ENCODE measurements around the gene SRGAP3. TPM values are rescaled to one million over a fixed set of nuclear protein-coding genes. Genes with fewer than 3 reads are reported as not detected.

SRGAP3 gene
- total RNA-seq, 4 donors from 2014 or later = 14.7 to 58.9 (median 18.7) TPM

GRCh38 chr3:9007928-9008327, 241.5 kb downstream of the SRGAP3 start:
- DNase-seq = no peak
- intact Hi-C loops (cut with DNase I) = no loop called here
- Histone ChIP-seq H3K27ac (no peak overlapping the region), H3K36me3 (no peaks in the 10 kb centered on the region), H3K27me3 (no peaks in the 10 kb centered on the region), H3K4me1 (no peaks in the 10 kb centered on the region), H3K9me3 (no peaks in the 10 kb centered on the region), H3K4me3 (replicated peaks in 1 of 3) (no peak overlapping the region)
- TF ChIP-seq POLR2A (IDR thresholded peaks at IDR 0.05) = no peak
- TF ChIP-seq CTCF (IDR thresholded peaks at IDR 0.05) = no peak
- WGBS, 2 donors = 80 to 94% methylated on average over 2 of the region's 2 CpGs

- no peak overlapping the region for H3K4me3 ChIP-seq (replicated peaks in 1 of 3)
- WGBS, 2 donors = 94 to 97% methylated on average over 2 of the region's 2 CpGs
- no peaks in the 10 kb centered on the region for H3K36me3 ChIP-seq
- intact Hi-C loops (cut with DNase I) = no loop called here
- no peak for DNase-seq
- H3K27ac ChIP-seq = no peak overlapping the region
- H3K4me1 ChIP-seq = no peaks in the 10 kb centered on the region
- H3K9me3 ChIP-seq = no peaks in the 10 kb centered on the region
- no peaks in the 10 kb centered on the region for H3K27me3 ChIP-seq
- no peak for TF ChIP-seq CTCF (IDR thresholded peaks at IDR 0.05)
- TF ChIP-seq POLR2A (IDR thresholded peaks at IDR 0.05) = no peak
Observed at GRCh38 chr3:9007213-9007612, 242.2 kb downstream of the SRGAP3 start.

- Histone ChIP-seq H3K27me3 (no peaks in the 10 kb centered on the region), H3K4me1 (no peaks in the 10 kb centered on the region), H3K36me3 (no peaks in the 10 kb centered on the region), H3K27ac (no peak overlapping the region), H3K4me3 (replicated peaks in 1 of 3) (no peak overlapping the region), H3K9me3 (no peaks in the 10 kb centered on the region)
- intact Hi-C loops (cut with DNase I) = no loop called here
- DNase-seq = no peak
- TF ChIP-seq CTCF (IDR thresholded peaks at IDR 0.05) (no peak), POLR2A (IDR thresholded peaks at IDR 0.05) (no peak)
Observed at GRCh38 chr3:9000041-9000440, 249.4 kb downstream of the SRGAP3 start.

GRCh38 chr3:8997151-8997550, 252.3 kb downstream of the SRGAP3 start:
- DNase-seq = no peak
- WGBS, 2 donors = 78 to 80% methylated on average over 3 of the region's 3 CpGs
- H3K36me3 ChIP-seq = no peaks in the 10 kb centered on the region
- no peaks in the 10 kb centered on the region for H3K4me1 ChIP-seq
- TF ChIP-seq CTCF (IDR thresholded peaks at IDR 0.05) (no peak), POLR2A (IDR thresholded peaks at IDR 0.05) (no peak)
- no peaks in the 10 kb centered on the region for H3K9me3 ChIP-seq
- H3K27me3 ChIP-seq = no peaks in the 10 kb centered on the region
- no peak overlapping the region for H3K4me3 ChIP-seq (replicated peaks in 1 of 3)
- intact Hi-C loops (cut with DNase I) = no loop called here
- H3K27ac ChIP-seq = no peak overlapping the region

GRCh38 chr3:8996681-8997121, 252.7 kb downstream of the SRGAP3 start:
- H3K9me3 ChIP-seq = no peaks in the 10 kb centered on the region
- intact Hi-C loops (cut with DNase I) = no loop called here
- H3K27ac ChIP-seq = no peak overlapping the region
- TF ChIP-seq CTCF (IDR thresholded peaks at IDR 0.05) (peak in 1 of 6 experiments; percentile 11), POLR2A (IDR thresholded peaks at IDR 0.05) (no peak)
- no peak for DNase-seq
- H3K36me3 ChIP-seq = no peaks in the 10 kb centered on the region
- no peak overlapping the region for H3K4me3 ChIP-seq (replicated peaks in 1 of 3)
- H3K4me1 ChIP-seq = no peaks in the 10 kb centered on the region
- 54 to 59% methylated on average over 12 of the region's 12 CpGs for WGBS, 2 donors
- no peaks in the 10 kb centered on the region for H3K27me3 ChIP-seq
